Type B pancreatic cell (in vitro differentiated cells): Measurements from ENCODE around the gene MVB12B. TPM values are rescaled to one million over a fixed set of nuclear protein-coding genes. Genes with fewer than 3 reads are reported as not detected.

ENCODE experiments used
- DNase-seq: peaks from one replicate; pipeline ENCODE4 v3.0.0; 2021; ENCODE audit warnings: mixed read lengths; ENCODE audit not compliant: unreplicated experiment; ENCODE audit errors: extremely low spot score
- H3K27ac Mint-ChIP-seq: 2 replicates; pipeline ENCODE4 v1.8.0; 2021; ENCODE audit warnings: mild to moderate bottlenecking, mixed read lengths
- H3K27me3 Mint-ChIP-seq: 2 replicates; pipeline ENCODE4 v1.8.0; 2021; ENCODE audit warnings: mixed read lengths
- H3K36me3 Mint-ChIP-seq: 2 replicates; pipeline ENCODE4 v1.8.0; 2021; ENCODE audit warnings: mixed read lengths
- H3K4me1 Mint-ChIP-seq: one replicate; pipeline ENCODE4 v1.8.0; 2021; ENCODE audit warnings: mixed read lengths; ENCODE audit not compliant: unreplicated experiment
- H3K4me3 Mint-ChIP-seq: 2 replicates; pipeline ENCODE4 v1.8.0; 2021; ENCODE audit warnings: mild to moderate bottlenecking, mixed read lengths
- H3K9me3 Mint-ChIP-seq: 2 replicates; pipeline ENCODE4 v1.8.0; 2021; ENCODE audit warnings: mixed read lengths
- CTCF ChIP-seq: fragments of 200-600 bp; sonication (generic); conservative IDR thresholded peaks from 2 replicates; pipeline ENCODE4 v1.5.0; 2021; ENCODE audit warnings: antibody characterized with exemption, mild to moderate bottlenecking
- total RNA-seq: library from RNA; stranded (reverse); gene quantifications from 2 replicates; pipeline ENCODE4 v1.2.1, GENCODE V29; 2021; ENCODE audit warnings: low replicate concordance

Gene MVB12B
- total RNA-seq, 1 donor from 2014 or later = 26.1 TPM

- H3K4me3 Mint-ChIP-seq = no peak overlapping the region
- H3K4me1 Mint-ChIP-seq = peaks cover 9% of the 10 kb centered on the region
- no peak for DNase-seq
- H3K27me3 Mint-ChIP-seq = peaks cover 15% of the 10 kb centered on the region
- H3K36me3 Mint-ChIP-seq = no peaks in the 10 kb centered on the region
- H3K27ac Mint-ChIP-seq = no peak overlapping the region
- H3K9me3 Mint-ChIP-seq = no peaks in the 10 kb centered on the region
- no peak for TF ChIP-seq CTCF
Measured at GRCh38 chr9:126502417-126503332, 176.0 kb downstream of the MVB12B start.

- H3K27me3 Mint-ChIP-seq = peaks cover 19% of the 10 kb centered on the region
- H3K4me3 Mint-ChIP-seq = no peak overlapping the region
- H3K4me1 Mint-ChIP-seq = peaks cover 9% of the 10 kb centered on the region
- H3K27ac Mint-ChIP-seq = no peak overlapping the region
- H3K9me3 Mint-ChIP-seq = no peaks in the 10 kb centered on the region
- DNase-seq = no peak
- no peaks in the 10 kb centered on the region for H3K36me3 Mint-ChIP-seq
- no peak for TF ChIP-seq CTCF
Measured at GRCh38 chr9:126503333-126504085, 176.9 kb downstream of the MVB12B start.

- peaks cover 9% of the 10 kb centered on the region for H3K4me1 Mint-ChIP-seq
- no peak overlapping the region for H3K27ac Mint-ChIP-seq
- H3K27me3 Mint-ChIP-seq = peaks cover 23% of the 10 kb centered on the region
- no peak overlapping the region for H3K4me3 Mint-ChIP-seq
- no peak for TF ChIP-seq CTCF
- H3K36me3 Mint-ChIP-seq = no peaks in the 10 kb centered on the region
- no peaks in the 10 kb centered on the region for H3K9me3 Mint-ChIP-seq
- no peak for DNase-seq
Measured at GRCh38 chr9:126504086-126504976, 177.7 kb downstream of the MVB12B start.

- Mint-ChIP-seq H3K9me3 (no peaks in the 10 kb centered on the region), H3K4me1 (peaks cover 8% of the 10 kb centered on the region)
- no peak for DNase-seq
Measured at GRCh38 chr9:126504977-126505455, 178.4 kb downstream of the MVB12B start.

More at GRCh38 chr9:126504977-126505455, 178.4 kb downstream of the MVB12B start:
- H3K36me3 Mint-ChIP-seq = no peaks in the 10 kb centered on the region
- H3K27ac Mint-ChIP-seq = no peak overlapping the region
- H3K27me3 Mint-ChIP-seq = peaks cover 19% of the 10 kb centered on the region
- no peak for TF ChIP-seq CTCF
- no peak overlapping the region for H3K4me3 Mint-ChIP-seq
